ENCODE results near the gene CLIC4. TPM values are rescaled to one million over a fixed set of nuclear protein-coding genes. Genes with fewer than 3 reads are reported as not detected.
"Not testable (repeated sequence)": the region's sequence is repeated elsewhere in the genome, so short reads cannot be mapped to it uniquely, and the experiment has no call there.

The CLIC4 gene
- total RNA-seq, 1 experiment from 2014 or later, result 242 TPM

DNA sequence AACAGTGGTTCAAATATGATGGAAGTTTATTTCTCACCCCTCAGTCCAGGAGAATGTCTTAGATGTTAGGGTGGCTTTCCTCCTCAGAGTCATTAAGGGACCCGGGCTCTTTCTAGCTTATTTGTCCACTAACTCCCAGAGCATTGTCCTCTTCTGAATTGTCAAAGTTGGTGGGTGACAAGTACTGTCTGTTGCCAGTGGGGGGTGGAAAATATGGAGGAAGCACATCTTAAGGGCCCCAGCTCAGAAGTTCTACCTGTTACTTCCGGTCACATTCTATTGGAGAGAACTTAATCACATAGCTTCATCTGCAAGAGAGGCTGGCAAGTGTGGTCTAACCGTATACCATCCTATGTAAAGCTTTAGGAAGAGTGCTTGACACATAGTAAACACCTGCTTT is 7.1 kb downstream of the CLIC4 start:
- H3K36me3 Mint-ChIP-seq (ENCODE audit: insufficient read depth, unreplicated experiment), result peaks cover 15% of the 10 kb centered on the region
- intact Hi-C loops (cut with micrococcal nuclease), result no loop called here
- H3K27ac Mint-ChIP-seq (ENCODE audit: low read depth, unreplicated experiment), result peak overlapping the region; percentile 31
- ChIA-PET POLR2A (interaction anchor here (1.1 to 1.2 kb wide), 2 partner anchors 60 to 78 kb away, joined by 3 read pairs; no protein-coding TSS in a partner anchor), CTCF (interaction anchor here (0.6 to 1.4 kb wide), 6 partner anchors 11 to 80 kb away, joined by 3 to 6 read pairs (median 4); no protein-coding TSS in a partner anchor)
- H3K4me3 Mint-ChIP-seq (ENCODE audit: unreplicated experiment), result no peak overlapping the region
- TF ChIP-seq, protein P1, sequence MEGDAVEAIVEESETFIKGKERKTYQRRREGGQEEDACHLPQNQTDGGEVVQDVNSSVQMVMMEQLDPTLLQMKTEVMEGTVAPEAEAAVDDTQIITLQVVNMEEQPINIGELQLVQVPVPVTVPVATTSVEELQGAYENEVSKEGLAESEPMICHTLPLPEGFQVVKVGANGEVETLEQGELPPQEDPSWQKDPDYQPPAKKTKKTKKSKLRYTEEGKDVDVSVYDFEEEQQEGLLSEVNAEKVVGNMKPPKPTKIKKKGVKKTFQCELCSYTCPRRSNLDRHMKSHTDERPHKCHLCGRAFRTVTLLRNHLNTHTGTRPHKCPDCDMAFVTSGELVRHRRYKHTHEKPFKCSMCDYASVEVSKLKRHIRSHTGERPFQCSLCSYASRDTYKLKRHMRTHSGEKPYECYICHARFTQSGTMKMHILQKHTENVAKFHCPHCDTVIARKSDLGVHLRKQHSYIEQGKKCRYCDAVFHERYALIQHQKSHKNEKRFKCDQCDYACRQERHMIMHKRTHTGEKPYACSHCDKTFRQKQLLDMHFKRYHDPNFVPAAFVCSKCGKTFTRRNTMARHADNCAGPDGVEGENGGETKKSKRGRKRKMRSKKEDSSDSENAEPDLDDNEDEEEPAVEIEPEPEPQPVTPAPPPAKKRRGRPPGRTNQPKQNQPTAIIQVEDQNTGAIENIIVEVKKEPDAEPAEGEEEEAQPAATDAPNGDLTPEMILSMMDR (IDR thresholded peaks at IDR 0.05; ENCODE audit: unreplicated experiment), result no peak
- no TSS peak for BruUV-seq (replicated peaks)
- no peaks in the 10 kb centered on the region for H3K9me3 Mint-ChIP-seq (ENCODE audit: unreplicated experiment)
- no peaks in the 10 kb centered on the region for H3K27me3 Mint-ChIP-seq (ENCODE audit: insufficient read depth, unreplicated experiment)
- peaks cover 23% of the 10 kb centered on the region for H3K4me1 Mint-ChIP-seq (ENCODE audit: insufficient read depth, unreplicated experiment)
- DNase-seq (ENCODE audit: unreplicated experiment), result no peak

DNA sequence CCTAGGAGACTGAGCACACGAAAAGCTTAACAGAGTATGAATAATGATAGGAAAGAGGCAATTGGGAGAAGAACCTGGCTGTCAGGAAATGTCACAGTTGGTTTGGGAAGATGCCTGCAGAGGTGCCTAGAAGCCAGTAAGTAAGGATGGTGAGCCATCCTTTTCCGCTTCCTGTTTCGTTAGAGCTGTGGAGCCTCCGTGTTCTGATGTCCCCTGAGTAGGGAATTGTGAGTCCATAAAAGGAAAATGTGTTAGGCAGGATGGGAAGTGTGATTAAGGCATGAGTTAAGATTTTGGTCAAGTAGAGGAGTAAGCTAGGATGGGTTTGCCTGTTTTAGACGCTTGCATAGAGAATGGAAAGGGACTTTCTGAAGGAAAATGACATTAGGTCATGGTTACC is 9.0 kb downstream of the CLIC4 start:
- TF ChIP-seq, protein P1 (IDR thresholded peaks at IDR 0.05; ENCODE audit: unreplicated experiment), result no peak
- Mint-ChIP-seq H3K27me3 (ENCODE audit: insufficient read depth, unreplicated experiment) (no peaks in the 10 kb centered on the region), H3K4me1 (ENCODE audit: insufficient read depth, unreplicated experiment) (peaks cover 23% of the 10 kb centered on the region)

GRCh38 chr1:24755323-24755722 is 10.1 kb downstream of the CLIC4 start:
- POLR2A ChIA-PET, result interaction anchor here (2.0 kb wide), 1 partner anchor 10 kb away, joined by 10 read pairs; the partner anchor contains the start of gene CLIC4
- H3K27ac Mint-ChIP-seq (ENCODE audit: low read depth, unreplicated experiment), result not testable (repeated sequence)

More for the DNA sequence above, 9.0 kb downstream of the CLIC4 start:
- DNase-seq (ENCODE audit: unreplicated experiment), result no peak
- peaks cover 10% of the 10 kb centered on the region for H3K36me3 Mint-ChIP-seq (ENCODE audit: insufficient read depth, unreplicated experiment)
- intact Hi-C loops (cut with micrococcal nuclease), result no loop called here
- CTCF ChIA-PET, result interaction anchor here (2.1 kb wide), 1 partner anchor 76 kb away, joined by 4 read pairs; no protein-coding TSS in a partner anchor
- POLR2A ChIA-PET, result interaction anchor here (1.2 to 2.0 kb wide), 3 partner anchors 9 to 31 kb away, joined by 3 to 10 read pairs (median 4); partner anchors contain the start of gene CLIC4
- no peak overlapping the region for H3K4me3 Mint-ChIP-seq (ENCODE audit: unreplicated experiment)
- no peak overlapping the region for H3K27ac Mint-ChIP-seq (ENCODE audit: low read depth, unreplicated experiment)
- H3K9me3 Mint-ChIP-seq (ENCODE audit: unreplicated experiment), result no peaks in the 10 kb centered on the region
- no TSS peak for BruUV-seq (replicated peaks)

DNA sequence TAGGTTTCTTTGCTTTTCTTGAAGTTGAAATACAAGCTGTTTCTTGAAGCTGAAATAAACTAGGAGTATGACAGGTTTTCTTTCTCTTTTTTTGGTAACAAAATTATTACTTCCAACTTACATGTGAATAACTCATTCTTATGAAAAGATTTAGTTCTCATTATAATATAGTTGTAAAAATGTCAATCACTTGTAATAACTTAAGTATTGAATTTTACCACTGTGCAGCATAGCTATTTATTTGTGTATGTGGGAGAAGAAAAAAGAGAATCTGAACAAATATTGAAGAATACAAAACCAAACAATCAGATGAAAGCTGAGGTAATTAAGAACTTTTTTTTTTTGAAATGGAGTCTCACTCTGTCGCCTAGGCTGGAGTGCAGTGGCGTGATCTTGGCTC is 11.1 kb downstream of the CLIC4 start:
- ChIA-PET CTCF (interaction anchor here (0.6 to 2.1 kb wide), 2 partner anchors 74 to 484 kb away, joined by 3 to 4 read pairs; no protein-coding TSS in a partner anchor), POLR2A (interaction anchor here (0.6 to 1.5 kb wide), 3 partner anchors 8 to 12 kb away, joined by 3 to 6 read pairs (median 3); partner anchors contain the start of gene CLIC4)
- no peak for DNase-seq (ENCODE audit: unreplicated experiment)
- Mint-ChIP-seq H3K36me3 (ENCODE audit: insufficient read depth, unreplicated experiment) (peaks cover 4% of the 10 kb centered on the region), H3K27ac (ENCODE audit: low read depth, unreplicated experiment) (no peak overlapping the region), H3K27me3 (ENCODE audit: insufficient read depth, unreplicated experiment) (no peaks in the 10 kb centered on the region), H3K9me3 (ENCODE audit: unreplicated experiment) (no peaks in the 10 kb centered on the region), H3K4me1 (ENCODE audit: insufficient read depth, unreplicated experiment) (peaks cover 23% of the 10 kb centered on the region), H3K4me3 (ENCODE audit: unreplicated experiment) (no peak overlapping the region)
- BruUV-seq (replicated peaks), result no TSS peak
- TF ChIP-seq, protein P1 (IDR thresholded peaks at IDR 0.05; ENCODE audit: unreplicated experiment), result no peak
- intact Hi-C loops (cut with micrococcal nuclease), result no loop called here

More at GRCh38 chr1:24755323-24755722, 10.1 kb downstream of the CLIC4 start:
- DNase-seq (ENCODE audit: unreplicated experiment); H3K4me3 Mint-ChIP-seq (ENCODE audit: unreplicated experiment); H3K27me3 Mint-ChIP-seq (ENCODE audit: insufficient read depth, unreplicated experiment); BruUV-seq (replicated peaks); H3K9me3 Mint-ChIP-seq (ENCODE audit: unreplicated experiment); intact Hi-C loops (cut with micrococcal nuclease); H3K36me3 Mint-ChIP-seq (ENCODE audit: insufficient read depth, unreplicated experiment): not testable (repeated sequence)
- CTCF ChIA-PET, result interaction anchor here (0.5 to 2.1 kb wide), 5 partner anchors 13 to 572 kb away, joined by 3 to 4 read pairs (median 3); no protein-coding TSS in a partner anchor
- H3K4me1 Mint-ChIP-seq (ENCODE audit: insufficient read depth, unreplicated experiment), result peaks cover 23% of the 10 kb centered on the region

All from MCF 10A (cell line).